ENCODE data around the gene ALS2. TPM values are rescaled to one million over a fixed set of nuclear protein-coding genes. Genes with fewer than 3 reads are reported as not detected.

The ALS2 gene
- total and polyA plus RNA-seq, 8 donors = 4.1 to 48.4 (median 9.4) TPM

GRCh38 chr2:201669865-201670264 is 110.9 kb downstream of the ALS2 start:
- no peaks in the 10 kb centered on the region for H3K27me3 ChIP-seq
- TF ChIP-seq POLR2AphosphoS5 (IDR thresholded peaks at IDR 0.05) (no peak), EP300 (IDR thresholded peaks at IDR 0.05) (no peak), CTCF (IDR thresholded peaks at IDR 0.05) (no peak), POLR2A (IDR thresholded peaks at IDR 0.05) (no peak)
- 88 to 99% (median 94%) methylated on average over 1 of the region's 1 CpG for WGBS, 5 donors
- H3K27ac ChIP-seq = no peak overlapping the region
- H3K36me3 ChIP-seq = no peaks in the 10 kb centered on the region
- intact Hi-C loops (cut with DNase I; ENCODE audit: low total_unique reads) = no loop called here
- H3K4me3 ChIP-seq = no peak overlapping the region
- H3K4me1 ChIP-seq = no peaks in the 10 kb centered on the region
- H3K9me3 ChIP-seq = peaks cover 0 to 7% (median 0%) of the 10 kb centered on the region in 4 donors
- no peak for DNase-seq

GRCh38 chr2:201668402-201668910 is 112.3 kb downstream of the ALS2 start:
- H3K4me3 ChIP-seq = no peak overlapping the region
- 39 to 71% (median 57%) methylated on average over 3 of the region's 3 CpGs for WGBS, 5 donors
- no peaks in the 10 kb centered on the region for H3K4me1 ChIP-seq
- TF ChIP-seq POLR2A (IDR thresholded peaks at IDR 0.05) (no peak), EP300 (IDR thresholded peaks at IDR 0.05) (no peak), CTCF (IDR thresholded peaks at IDR 0.05) (no peak), POLR2AphosphoS5 (IDR thresholded peaks at IDR 0.05) (no peak)
- H3K27me3 ChIP-seq = no peaks in the 10 kb centered on the region
- no peaks in the 10 kb centered on the region for H3K36me3 ChIP-seq
- H3K27ac ChIP-seq = no peak overlapping the region
- DNase-seq = no peak
- peaks cover 0 to 7% (median 0%) of the 10 kb centered on the region in 4 donors for H3K9me3 ChIP-seq
- intact Hi-C loops (cut with DNase I; ENCODE audit: low total_unique reads) = no loop called here

- no peak overlapping the region for H3K27ac ChIP-seq
- TF ChIP-seq POLR2A (IDR thresholded peaks at IDR 0.05) (no peak), EP300 (IDR thresholded peaks at IDR 0.05) (no peak), CTCF (IDR thresholded peaks at IDR 0.05) (no peak), POLR2AphosphoS5 (IDR thresholded peaks at IDR 0.05) (no peak)
- no peaks in the 10 kb centered on the region for H3K4me1 ChIP-seq
- no peaks in the 10 kb centered on the region for H3K36me3 ChIP-seq
- WGBS, 5 donors = 70 to 77% (median 73%) methylated on average over 8 of the region's 8 CpGs
- no peaks in the 10 kb centered on the region for H3K9me3 ChIP-seq
- intact Hi-C loops (cut with DNase I; ENCODE audit: low total_unique reads) = no loop called here
- H3K27me3 ChIP-seq = no peaks in the 10 kb centered on the region
- no peak for DNase-seq
- no peak overlapping the region for H3K4me3 ChIP-seq
Measured at GRCh38 chr2:201664334-201664733, 116.4 kb downstream of the ALS2 start.

GRCh38 chr2:201661366-201661765 is 119.4 kb downstream of the ALS2 start:
- no peak for TF ChIP-seq EP300 (IDR thresholded peaks at IDR 0.05)
- no peak for TF ChIP-seq POLR2A (IDR thresholded peaks at IDR 0.05)
- TF ChIP-seq CTCF (IDR thresholded peaks at IDR 0.05) = no peak
- no peak for TF ChIP-seq POLR2AphosphoS5 (IDR thresholded peaks at IDR 0.05)
- Histone ChIP-seq H3K36me3 (no peaks in the 10 kb centered on the region), H3K27ac (no peak overlapping the region), H3K27me3 (no peaks in the 10 kb centered on the region), H3K9me3 (no peaks in the 10 kb centered on the region), H3K4me3 (no peak overlapping the region), H3K4me1 (no peaks in the 10 kb centered on the region)
- intact Hi-C loops (cut with DNase I; ENCODE audit: low total_unique reads) = no loop called here
- WGBS, 5 donors = 45 to 63% (median 54%) methylated on average over 5 of the region's 5 CpGs
- DNase-seq = no peak

Measured in stomach (tissue), 9 donors.